H1 (cell line): Measurements from ENCODE around the gene CPSF4. TPM values are rescaled to one million over a fixed set of nuclear protein-coding genes. Genes with fewer than 3 reads are reported as not detected.

ENCODE experiments used
- CTCF ChIA-PET: fragments of 300-600 bp; sonication (Branson Sonifier 250); formaldehyde crosslinking; loops from one replicate; lab custom pipeline; 2021; ENCODE audit not compliant: partially characterized antibody; lab: Charles Lee
- POLR2A ChIA-PET: fragments of 300-600 bp; sonication (Branson Sonifier 250); formaldehyde crosslinking; loops from one replicate; lab custom pipeline; 2021; ENCODE audit warnings: inconsistent platforms; ENCODE audit not compliant: partially characterized antibody; lab: Charles Lee
- DNase-seq, 2 experiments: peaks; one replicate each; pipeline versions ENCODE4 v3.0.0 to v3.0.0-alpha.2; 2010 to 2022; ENCODE audit warnings: low spot score in 2 of 2, low read depth in 1 of 2, mixed read lengths in 1 of 2
- FAIRE-seq: peaks from 2 replicates; lab custom pipeline; 2011; peaks lifted over from hg19 to GRCh38; lab: Jason Lieb, UNC
- H2AFZ ChIP-seq: 2 replicates; pipeline ENCODE4 v1.8.1; 2012; ENCODE audit warnings: low read length, inconsistent platforms
- H2AK5ac ChIP-seq: 2 replicates; pipeline ENCODE4 v1.6.1; 2013; ENCODE audit warnings: low read depth, low read length
- H2BK120ac ChIP-seq: replicated peaks from 2 replicates; pipeline ENCODE3; 2013; ENCODE audit warnings: low read depth, low read length, inconsistent platforms
- H2BK12ac ChIP-seq: 2 replicates; pipeline ENCODE4 v1.6.1; 2013; ENCODE audit warnings: low read depth, low read length
- H2BK15ac ChIP-seq: 2 replicates; pipeline ENCODE4 v1.6.1; 2013; ENCODE audit warnings: low read length
- H2BK20ac ChIP-seq: 2 replicates; pipeline ENCODE4 v1.6.1; 2013; ENCODE audit warnings: low read length
- H2BK5ac ChIP-seq: 2 replicates; pipeline ENCODE4 v1.6.1; 2013; ENCODE audit warnings: low read depth, low read length
- H3K14ac ChIP-seq: 2 replicates; pipeline ENCODE4 v1.6.1; 2013; ENCODE audit warnings: inconsistent platforms; ENCODE audit not compliant: insufficient read length
- H3K18ac ChIP-seq: 2 replicates; pipeline ENCODE4 v1.6.1; 2013; ENCODE audit warnings: low read length; ENCODE audit errors: extremely low read depth
- H3K23ac ChIP-seq: 2 replicates; pipeline ENCODE4 v1.6.1; 2013; ENCODE audit warnings: inconsistent platforms; ENCODE audit not compliant: insufficient read length
- H3K23me2 ChIP-seq: 2 replicates; pipeline ENCODE4 v1.6.1; 2013; ENCODE audit warnings: low read depth, low read length
- H3K27ac ChIP-seq: 2 replicates; pipeline ENCODE4 v1.6.1; 2011; ENCODE audit warnings: low read depth, low read length, inconsistent platforms
- H3K27me3 ChIP-seq, 4 experiments: replicated peaks in 1 of 4; 1 replicate in 1 of 4; 2 replicates in 3 of 4; pipeline versions ENCODE4 v1.6.1 to v1.8.1; 2011 to 2013; ENCODE audit warnings: low read length in 3 of 4, mild to moderate bottlenecking in 3 of 4, inconsistent platforms in 2 of 4, mixed read lengths in 2 of 4, moderate library complexity in 1 of 4; ENCODE audit not compliant: control insufficient read depth in 3 of 4, insufficient read depth in 3 of 4; ENCODE audit errors: extremely low read depth in 1 of 4
- H3K36me3 ChIP-seq, 4 experiments: 2 replicates each; pipeline versions ENCODE4 v1.6.1 to v1.8.1; 2011 to 2013; ENCODE audit warnings: mild to moderate bottlenecking in 4 of 4, low read length in 3 of 4, moderate library complexity in 2 of 4, control low read depth in 1 of 4, inconsistent platforms in 1 of 4; ENCODE audit not compliant: insufficient read depth in 4 of 4, control insufficient read depth in 2 of 4
- H3K4ac ChIP-seq: replicated peaks from 2 replicates; pipeline ENCODE3; 2013; ENCODE audit warnings: low read length, low read depth, mixed read lengths, inconsistent platforms; ENCODE audit not compliant: insufficient read length
- H3K4me1 ChIP-seq, 4 experiments: replicated peaks in 1 of 4; 1 replicate in 1 of 4; 2 replicates in 3 of 4; pipeline versions ENCODE4 v1.6.1 to v1.8.1; 2011 to 2013; ENCODE audit warnings: low read length in 3 of 4, inconsistent platforms in 2 of 4, mixed read lengths in 1 of 4; ENCODE audit not compliant: insufficient read depth in 4 of 4, control insufficient read depth in 3 of 4
- H3K4me2 ChIP-seq, 2 experiments: 2 replicates each; pipeline versions ENCODE4 v1.6.1 to v1.8.1; 2011 to 2013; ENCODE audit warnings: low read depth in 2 of 2, low read length in 2 of 2, control low read depth in 1 of 2, inconsistent platforms in 1 of 2, mild to moderate bottlenecking in 1 of 2; ENCODE audit not compliant: insufficient read depth in 1 of 2
- H3K4me3 ChIP-seq, 4 experiments: fragments of 200-600, 300-600 bp in 1 of 4; sonication (generic), shearing (Covaris generic), sonication (Bioruptor Twin) in 1 of 4; 2 replicates each; pipeline versions ENCODE4 v1.5.1 to v1.8.1; 2011 to 2016; ENCODE audit warnings: low read length in 4 of 4, low read depth in 3 of 4, control low read depth in 2 of 4, inconsistent platforms in 2 of 4, mild to moderate bottlenecking in 2 of 4, mixed read lengths in 1 of 4, moderate library complexity in 1 of 4; ENCODE audit not compliant: insufficient read depth in 2 of 4; ENCODE audit errors: extremely low read depth in 1 of 4
- H3K56ac ChIP-seq: replicated peaks from 2 replicates; pipeline ENCODE3; 2013; ENCODE audit warnings: low read depth, mild to moderate bottlenecking, mixed read lengths, low read length, inconsistent platforms; ENCODE audit not compliant: insufficient read length
- H3K79me1 ChIP-seq: 2 replicates; pipeline ENCODE4 v1.6.1; 2013; ENCODE audit warnings: low read depth, low read length, control low read depth
- H3K79me2 ChIP-seq, 2 experiments: 2 replicates each; pipeline versions ENCODE4 v1.6.1 to v1.8.1; 2012 to 2013; ENCODE audit warnings: low read length in 2 of 2, mild to moderate bottlenecking in 2 of 2, inconsistent platforms in 1 of 2; ENCODE audit not compliant: insufficient read depth in 2 of 2, control insufficient read depth in 1 of 2
- H3K9ac ChIP-seq, 4 experiments: replicated peaks in 1 of 4; 1 replicate in 1 of 4; 2 replicates in 3 of 4; pipeline versions ENCODE4 v1.6.1 to v1.8.1; 2011 to 2013; ENCODE audit warnings: low read depth in 3 of 4, low read length in 3 of 4, control low read depth in 2 of 4, mild to moderate bottlenecking in 2 of 4, moderate library complexity in 2 of 4, inconsistent platforms in 1 of 4; ENCODE audit errors: extremely low read depth in 1 of 4
- H3K9me3 ChIP-seq, 2 experiments: 2 replicates each; pipeline versions ENCODE4 v1.6.1 to v1.8.1; 2012 to 2013; ENCODE audit warnings: mild to moderate bottlenecking in 2 of 2, moderate library complexity in 2 of 2, control low read depth in 1 of 2, inconsistent platforms in 1 of 2, low read depth in 1 of 2, low read length in 1 of 2, mixed read lengths in 1 of 2; ENCODE audit not compliant: insufficient read depth in 2 of 2
- H4K20me1 ChIP-seq, 2 experiments: replicated peaks in 1 of 2; 2 replicates each; pipeline versions ENCODE3 to v1.8.1; 2011 to 2013; ENCODE audit warnings: inconsistent platforms in 2 of 2, low read length in 2 of 2, mild to moderate bottlenecking in 1 of 2; ENCODE audit not compliant: insufficient read depth in 2 of 2, control insufficient read depth in 1 of 2
- H4K5ac ChIP-seq: 2 replicates; pipeline ENCODE4 v1.6.1; 2013; ENCODE audit warnings: low read length, low read depth, mixed read lengths, inconsistent platforms; ENCODE audit not compliant: insufficient read length
- H4K8ac ChIP-seq: 2 replicates; pipeline ENCODE4 v1.8.0; 2013; ENCODE audit warnings: mild to moderate bottlenecking, moderate library complexity, low read length, inconsistent platforms; ENCODE audit not compliant: insufficient read depth; ENCODE audit errors: extremely low read depth
- H4K91ac ChIP-seq: replicated peaks from 2 replicates; pipeline ENCODE3; 2013; ENCODE audit warnings: low read length, mixed read lengths, inconsistent platforms; ENCODE audit not compliant: insufficient read length
- ATF3 ChIP-seq: IDR thresholded peaks from 2 replicates; pipeline ENCODE4 v1.6.1; 2011; ENCODE audit warnings: low read depth, mild to moderate bottlenecking, low read length; ENCODE audit not compliant: insufficient read depth
- BCL11A ChIP-seq, 2 experiments: IDR thresholded peaks; one replicate each; pipeline ENCODE4 v1.6.1; 2011; ENCODE audit warnings: low read depth in 2 of 2, low read length in 2 of 2, mild to moderate bottlenecking in 2 of 2
- CREB1 ChIP-seq: IDR thresholded peaks from 2 replicates; pipeline ENCODE4 v1.6.1; 2012; ENCODE audit warnings: inconsistent platforms
- EZH2 ChIP-seq: fragments of 200-600 bp; sonication (generic); IDR thresholded peaks from 2 replicates; pipeline ENCODE4 v1.7.1; 2012; ENCODE audit warnings: low read depth, mild to moderate bottlenecking, moderate library complexity, low read length, inconsistent platforms; ENCODE audit not compliant: severe bottlenecking
- HDAC2 ChIP-seq, 2 experiments: fragments of 300-600 bp in 1 of 2; sonication (generic) in 1 of 2; IDR thresholded peaks; 2 replicates each; pipeline ENCODE4 v1.6.1; 2011 to 2012; ENCODE audit warnings: low read depth in 2 of 2, low read length in 2 of 2, mild to moderate bottlenecking in 2 of 2, moderate library complexity in 2 of 2, borderline replicate concordance in 1 of 2, inconsistent platforms in 1 of 2
- JUND ChIP-seq: IDR thresholded peaks from 2 replicates; pipeline ENCODE4 v1.6.1; 2011; ENCODE audit warnings: mild to moderate bottlenecking, improper control_type of control experiment, low read length
- KDM4A ChIP-seq: IDR thresholded peaks from one replicate; pipeline ENCODE4 v1.7.1; 2012; ENCODE audit warnings: low read depth, mild to moderate bottlenecking, moderate library complexity, low read length, inconsistent platforms; ENCODE audit not compliant: severe bottlenecking
- KDM5A ChIP-seq: fragments of 200-600 bp; IDR thresholded peaks from 2 replicates; pipeline ENCODE4 v1.7.1; 2012; ENCODE audit warnings: mild to moderate bottlenecking, low read length, inconsistent platforms, mixed read lengths
- NRF1 ChIP-seq: IDR thresholded peaks from 2 replicates; pipeline ENCODE4 v1.6.1; 2011; ENCODE audit warnings: mild to moderate bottlenecking, low read depth, low read length, improper control_type of control experiment
- SIX5 ChIP-seq: IDR thresholded peaks from 2 replicates; pipeline ENCODE4 v1.6.1; 2011; ENCODE audit warnings: mild to moderate bottlenecking, low read depth, low read length
- ZNF274 ChIP-seq: IDR thresholded peaks from 2 replicates; pipeline ENCODE4 v1.7.0; 2012; ENCODE audit warnings: low read length, borderline replicate concordance; ENCODE audit errors: extremely low read depth
- WGBS, 2 experiments: shearing (Covaris generic) in 1 of 2; methylation state at CpG; one replicate each; pipeline versions ENCODE4 v1.1.6 to v1.1.7; 2013 to 2015; ENCODE audit warnings: low lambda C conversion rate in 2 of 2, mixed read lengths in 2 of 2, inconsistent platforms in 1 of 2, low coverage in 1 of 2, missing lambda C conversion rate in 1 of 2; ENCODE audit not compliant: insufficient replicate concordance in 2 of 2, insufficient coverage in 1 of 2, insufficient read length in 1 of 2; ENCODE audit errors: extremely low coverage in 1 of 2, missing lambda C conversion rate in 1 of 2; 5-methylcytosine and 5-hydroxymethylcytosine counted together
- polyA plus RNA-seq, 7 experiments: library from polyadenylated mRNA; depleted of rRNA in 3 of 7; stranded (reverse) in 5 of 7; unstranded in 2 of 7; fragments of >200 nt in 5 of 7; fragments of 200-250 nt in 2 of 7; gene quantifications; 1 replicate in 5 of 7; 2 replicates in 1 of 7; 4 replicates in 1 of 7; pipeline versions ENCODE4 v1.2.1 to v1.2.3, GENCODE V29; 2011 to 2013; ENCODE audit warnings: missing spikeins in 2 of 7, mixed read lengths in 2 of 7
- total RNA-seq: library from RNA; stranded (reverse); fragmentation: NEBNext Ultra II Directional; extraction: Animal tissue kit (Norgen Biotek cat#: 25700); gene quantifications from 2 replicates; pipeline ENCODE4 v1.2.1, GENCODE V29; 2021

The CPSF4 gene
- total and polyA plus RNA-seq, 2 of the 8 experiments (the other 6 are each of a cell fraction or from before 2014, with no cell fraction given) = 77.5 to 103 TPM

- Histone ChIP-seq H4K5ac (no peak overlapping the region), H3K4me1 (no peaks in the 10 kb centered on the region; a peak in 1 of 7 replicates), H3K4me2 (no peak overlapping the region), H2BK20ac (no peak overlapping the region), H2AK5ac (no peak overlapping the region), H4K8ac (no peak overlapping the region), H3K36me3 (peaks cover 22 to 77% (median 54%) of the 10 kb centered on the region in 4 experiments), H3K23me2 (no peaks in the 10 kb centered on the region), H3K23ac (no peak overlapping the region), H2BK12ac (no peak overlapping the region), H3K9ac (no peak overlapping the region), H3K4ac (no peak overlapping the region), H3K79me2 (peaks cover 3 to 34% of the 10 kb centered on the region in 2 experiments; a peak in 3 of 4 replicates), H4K91ac (no peak overlapping the region), H3K9me3 (no peaks in the 10 kb centered on the region), H3K79me1 (peaks cover 3% of the 10 kb centered on the region), H2AFZ (no peak overlapping the region), H3K27me3 (no peaks in the 10 kb centered on the region), H4K20me1 (peaks cover 13 to 31% of the 10 kb centered on the region in 2 experiments), H3K14ac (no peak overlapping the region), H3K27ac (no peak overlapping the region), H2BK15ac (no peak overlapping the region), H3K4me3 (no peak overlapping the region), H3K18ac (no peak overlapping the region), H2BK120ac (no peak overlapping the region), H3K56ac (no peak overlapping the region), H2BK5ac (no peak overlapping the region)
- ChIA-PET POLR2A (interaction anchor here (0.7 to 10.7 kb wide), 11 partner anchors 7 to 101 kb away, joined by 3 to 100 read pairs (median 4); partner anchors contain the start of genes ATP5MF, BUD31, CPSF4 and PTCD1), CTCF (interaction anchor here (1.2 to 2.1 kb wide), 3 partner anchors 8 to 23 kb away, joined by 3 to 7 read pairs (median 5); no protein-coding TSS in a partner anchor)
- no peak for FAIRE-seq
- TF ChIP-seq ATF3 (no peak), JUND (no peak), KDM5A (no peak), BCL11A (IDR thresholded peaks at IDR 0.05; ENCODE audit: low read depth in 2 of 2, low read length in 2 of 2) (no peak), CREB1 (no peak), ZNF274 (no peak), EZH2 (no peak), SIX5 (no peak), KDM4A (no peak), NRF1 (no peak), HDAC2 (IDR thresholded peaks at IDR 0.05; ENCODE audit: borderline replicate concordance in 1 of 2, low read depth in 2 of 2, low read length in 2 of 2) (no peak)
- no peak for DNase-seq
- 83% methylated on average over 6 of the region's 6 CpGs; no CpG with 5 or more reads in 1 of the 2 experiments for WGBS, 2 experiments
Observed at GRCh38 chr7:99457050-99457649, 18.4 kb downstream of the CPSF4 start.
